ENCODE results near the gene PPFIA1. TPM values are rescaled to one million over a fixed set of nuclear protein-coding genes. Genes with fewer than 3 reads are reported as not detected.

Gene PPFIA1
- total RNA-seq, result 10 to 100 TPM; 29.5 to 30.9 TPM

DNA sequence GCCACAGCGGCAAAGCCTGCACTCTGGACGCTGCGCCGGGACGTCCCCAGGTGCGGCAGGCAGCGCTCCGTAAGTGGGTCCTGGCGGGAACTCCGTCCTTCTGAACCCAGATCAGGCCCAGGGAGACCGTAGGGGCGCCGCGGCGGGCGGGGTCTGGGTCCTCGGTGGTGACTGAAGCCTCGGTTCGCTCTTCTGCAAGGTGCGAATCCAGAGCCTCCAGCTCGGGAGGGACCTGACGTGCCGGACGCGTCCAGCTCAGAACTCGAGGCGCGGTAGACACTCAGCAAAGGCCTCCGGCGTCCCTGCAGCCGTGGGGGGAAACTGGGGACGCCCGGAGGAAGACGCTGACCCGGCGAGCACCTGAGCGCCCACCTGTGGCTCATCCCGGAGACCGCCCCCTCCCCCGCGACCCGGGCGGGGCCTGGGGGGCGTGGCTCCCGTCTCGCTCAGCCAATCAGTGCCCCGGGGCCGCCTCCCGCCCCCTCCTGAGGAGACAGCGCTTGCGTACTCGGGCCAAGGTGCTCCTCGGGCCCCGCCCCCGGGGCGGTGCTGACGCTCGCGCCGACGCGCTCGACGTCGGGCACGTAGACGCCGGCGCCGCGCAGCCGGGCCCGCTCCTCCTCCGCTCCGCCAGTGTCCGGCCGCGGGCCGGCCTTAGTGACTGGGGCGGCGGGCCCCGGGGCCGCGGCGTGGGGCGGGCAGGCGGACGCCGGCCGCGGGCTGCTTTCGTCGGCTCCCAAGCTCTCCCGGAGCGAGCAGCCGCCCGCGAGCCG lies at the start of gene PPFIA1:
Gene PPFIA1 (plus strand): TSS at position 587 of the 773 bp plus-strand sequence. CDS start 1,483 bp downstream, outside the sequence.
- Mint-ChIP-seq H3K4me1 (peaks cover 35% of the 10 kb centered on the region), H3K36me3 (peaks cover 11% of the 10 kb centered on the region), H3K4me3 (peak within 1 kb of the TSS; percentile 93), H3K27me3 (peaks cover 21% of the 10 kb centered on the region), H3K27ac (peak within 1 kb of the TSS; percentile 80), H3K9me3 (no peaks in the 10 kb centered on the region)
- peak; percentile 96 for DNase-seq

DNA sequence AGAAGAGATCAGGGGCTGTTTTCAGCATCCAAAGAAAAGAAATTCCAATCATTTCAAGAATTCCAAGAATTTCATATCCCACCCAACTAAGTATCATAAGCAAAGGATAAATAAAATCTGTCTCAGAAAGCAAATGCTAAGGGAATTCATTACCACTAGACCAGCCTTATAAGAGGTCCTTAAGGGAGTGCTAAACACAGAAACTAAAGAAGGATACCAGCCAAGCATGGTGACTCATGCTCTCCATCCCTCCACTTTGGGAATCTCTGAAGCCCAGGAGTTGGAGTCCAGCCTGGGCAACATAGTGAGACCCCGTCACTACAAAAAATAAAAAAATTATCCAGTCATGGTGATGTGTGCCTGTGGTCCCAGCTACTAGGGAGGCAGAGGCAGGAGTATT lies 49.6 kb upstream of the PPFIA1 start:
- Mint-ChIP-seq H3K4me3 (no peak overlapping the region), H3K27me3 (peaks cover 11% of the 10 kb centered on the region), H3K27ac (no peak overlapping the region), H3K36me3 (peaks cover 2% of the 10 kb centered on the region), H3K4me1 (no peaks in the 10 kb centered on the region), H3K9me3 (no peaks in the 10 kb centered on the region)
- no peak for DNase-seq

DNA sequence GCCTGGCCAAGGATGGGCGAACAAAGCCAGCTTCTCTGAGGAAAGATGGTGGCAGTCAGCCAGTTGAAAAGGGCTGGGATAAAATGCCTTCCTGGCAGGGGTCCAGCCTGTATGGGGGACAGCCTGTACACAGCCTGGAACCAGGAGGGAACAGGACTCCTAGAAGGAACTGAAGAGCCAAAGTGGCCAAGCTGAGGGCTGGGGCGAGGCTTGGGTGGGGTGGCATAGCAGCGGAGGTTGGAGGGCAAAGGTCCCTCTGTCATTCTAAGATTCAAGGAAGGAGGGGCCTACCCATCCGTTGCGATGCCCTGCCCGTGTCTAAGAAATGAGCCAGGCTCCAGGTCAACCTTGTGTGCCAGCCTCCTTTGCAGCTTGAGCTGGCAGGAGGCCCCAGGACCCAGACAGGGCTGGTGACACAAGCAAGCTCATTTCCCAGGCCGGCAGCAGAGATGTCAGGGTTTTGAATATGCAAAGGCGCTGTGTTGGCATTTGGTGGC lies 44.8 kb upstream of the PPFIA1 start:
- no peaks in the 10 kb centered on the region for H3K4me1 Mint-ChIP-seq
- H3K4me3 Mint-ChIP-seq, result no peak overlapping the region
- no peaks in the 10 kb centered on the region for H3K9me3 Mint-ChIP-seq
- no peaks in the 10 kb centered on the region for H3K36me3 Mint-ChIP-seq
- no peak overlapping the region for H3K27ac Mint-ChIP-seq
- no peaks in the 10 kb centered on the region for H3K27me3 Mint-ChIP-seq
- DNase-seq, result no peak

DNA sequence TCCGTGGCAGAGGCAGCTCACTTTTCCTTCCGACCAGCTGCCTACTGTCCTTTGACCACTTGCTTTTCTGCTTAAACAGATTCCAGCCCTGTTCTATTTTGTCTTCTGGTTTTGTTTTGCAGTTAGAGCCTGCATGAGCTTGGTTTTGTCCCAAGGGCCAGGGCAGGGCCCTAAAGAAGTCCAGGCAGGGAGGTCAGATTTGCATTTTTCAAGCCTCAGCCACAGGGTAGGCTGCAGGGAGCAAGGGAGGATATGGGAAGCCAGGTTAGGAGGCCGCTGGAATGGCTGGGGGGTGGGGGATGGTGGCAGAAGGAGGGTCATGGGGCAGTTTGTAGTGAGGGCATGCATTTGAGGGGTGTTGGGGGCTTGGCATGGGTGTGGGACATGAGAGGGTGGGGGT lies 44.3 kb upstream of the PPFIA1 start:
- no peaks in the 10 kb centered on the region for H3K4me1 Mint-ChIP-seq
- H3K4me3 Mint-ChIP-seq, result no peak overlapping the region
- H3K27me3 Mint-ChIP-seq, result no peaks in the 10 kb centered on the region
- DNase-seq, result no peak
- H3K27ac Mint-ChIP-seq, result no peak overlapping the region
- no peaks in the 10 kb centered on the region for H3K36me3 Mint-ChIP-seq
- no peaks in the 10 kb centered on the region for H3K9me3 Mint-ChIP-seq

DNA sequence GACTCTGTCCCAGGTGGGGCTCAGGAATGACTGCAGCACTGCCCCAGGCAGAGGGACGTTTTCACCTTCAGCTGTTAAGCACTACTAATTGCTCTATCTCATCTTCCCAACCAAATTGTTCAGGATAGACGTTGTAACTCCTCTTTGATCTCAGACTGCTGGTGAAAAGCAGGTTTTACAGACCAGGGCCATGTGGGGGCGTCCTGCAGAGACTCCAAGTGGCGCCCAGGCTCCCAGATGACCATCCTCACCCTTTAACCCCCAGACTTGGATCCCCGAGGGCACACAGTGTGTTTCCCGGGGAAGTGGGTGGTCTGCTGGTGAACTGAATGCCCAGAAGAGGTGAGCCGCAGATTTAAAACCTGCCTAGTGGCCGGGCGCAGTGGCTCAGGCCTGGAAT lies 43.5 kb upstream of the PPFIA1 start:
- DNase-seq, result no peak
- no peaks in the 10 kb centered on the region for H3K9me3 Mint-ChIP-seq
- no peak overlapping the region for H3K4me3 Mint-ChIP-seq
- H3K4me1 Mint-ChIP-seq, result no peaks in the 10 kb centered on the region
- no peaks in the 10 kb centered on the region for H3K27me3 Mint-ChIP-seq
- H3K27ac Mint-ChIP-seq, result no peak overlapping the region
- no peaks in the 10 kb centered on the region for H3K36me3 Mint-ChIP-seq

DNA sequence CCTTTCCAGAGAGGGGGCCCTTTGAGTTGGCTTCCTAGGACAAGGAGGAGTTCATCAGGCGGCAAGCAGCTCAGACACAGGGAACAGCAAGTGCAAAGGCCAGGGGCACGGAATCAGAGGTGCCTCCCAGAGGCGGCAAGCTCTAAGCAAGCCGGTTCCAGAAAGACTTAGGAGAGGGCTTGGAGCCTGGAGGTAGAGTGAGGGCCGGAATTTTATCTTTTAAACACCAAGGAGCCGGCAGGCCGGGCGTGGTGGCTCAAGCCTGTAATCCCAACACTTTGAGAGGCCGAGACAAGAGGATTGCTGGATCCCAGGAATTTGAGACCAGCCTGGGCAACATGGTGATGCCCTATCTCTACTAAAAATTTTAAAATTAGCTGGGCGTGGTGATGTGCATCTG lies 40.8 kb upstream of the PPFIA1 start:
- no peaks in the 10 kb centered on the region for H3K27me3 Mint-ChIP-seq

DNA sequence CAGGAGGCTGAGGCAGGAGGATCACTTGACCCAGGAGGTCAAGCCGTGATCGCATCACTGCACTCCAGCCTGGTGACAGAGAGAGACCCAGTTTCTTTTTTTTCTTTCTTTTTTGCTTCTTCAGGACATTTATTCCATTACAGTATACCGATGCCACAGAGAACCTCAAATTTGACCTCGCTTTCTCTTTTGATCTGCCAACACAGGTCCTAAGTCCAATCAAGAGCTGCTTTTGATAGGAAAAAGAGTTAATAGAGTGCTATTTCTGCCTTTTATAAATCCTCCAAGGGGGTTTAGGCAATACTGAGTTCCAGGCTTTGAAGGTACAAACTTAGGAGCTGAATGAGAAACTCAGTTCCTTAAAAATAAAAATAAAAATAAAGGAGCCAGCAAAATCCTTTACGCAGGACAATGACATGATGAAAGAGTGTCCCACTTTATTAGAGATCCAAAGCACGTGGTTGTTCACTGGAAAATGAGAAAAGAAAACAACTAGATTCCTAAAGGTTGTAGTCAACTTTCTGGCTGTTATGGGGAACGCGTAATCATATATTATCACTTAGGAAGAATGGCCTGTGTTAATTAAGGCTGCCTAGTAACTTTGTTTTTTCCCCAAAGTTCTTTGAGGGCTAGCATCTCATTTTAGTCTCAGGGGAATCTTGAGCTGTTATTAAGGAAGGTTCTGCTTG lies 40.2 kb upstream of the PPFIA1 start:
- DNase-seq, result no peak
- Mint-ChIP-seq H3K9me3 (no peaks in the 10 kb centered on the region), H3K27ac (no peak overlapping the region), H3K27me3 (no peaks in the 10 kb centered on the region), H3K4me3 (no peak overlapping the region), H3K4me1 (no peaks in the 10 kb centered on the region), H3K36me3 (no peaks in the 10 kb centered on the region)

More for the DNA sequence above, 40.8 kb upstream of the PPFIA1 start:
- H3K4me1 Mint-ChIP-seq, result no peaks in the 10 kb centered on the region
- no peak overlapping the region for H3K4me3 Mint-ChIP-seq
- no peaks in the 10 kb centered on the region for H3K9me3 Mint-ChIP-seq
- no peaks in the 10 kb centered on the region for H3K36me3 Mint-ChIP-seq
- DNase-seq, result no peak
- no peak overlapping the region for H3K27ac Mint-ChIP-seq

DNA sequence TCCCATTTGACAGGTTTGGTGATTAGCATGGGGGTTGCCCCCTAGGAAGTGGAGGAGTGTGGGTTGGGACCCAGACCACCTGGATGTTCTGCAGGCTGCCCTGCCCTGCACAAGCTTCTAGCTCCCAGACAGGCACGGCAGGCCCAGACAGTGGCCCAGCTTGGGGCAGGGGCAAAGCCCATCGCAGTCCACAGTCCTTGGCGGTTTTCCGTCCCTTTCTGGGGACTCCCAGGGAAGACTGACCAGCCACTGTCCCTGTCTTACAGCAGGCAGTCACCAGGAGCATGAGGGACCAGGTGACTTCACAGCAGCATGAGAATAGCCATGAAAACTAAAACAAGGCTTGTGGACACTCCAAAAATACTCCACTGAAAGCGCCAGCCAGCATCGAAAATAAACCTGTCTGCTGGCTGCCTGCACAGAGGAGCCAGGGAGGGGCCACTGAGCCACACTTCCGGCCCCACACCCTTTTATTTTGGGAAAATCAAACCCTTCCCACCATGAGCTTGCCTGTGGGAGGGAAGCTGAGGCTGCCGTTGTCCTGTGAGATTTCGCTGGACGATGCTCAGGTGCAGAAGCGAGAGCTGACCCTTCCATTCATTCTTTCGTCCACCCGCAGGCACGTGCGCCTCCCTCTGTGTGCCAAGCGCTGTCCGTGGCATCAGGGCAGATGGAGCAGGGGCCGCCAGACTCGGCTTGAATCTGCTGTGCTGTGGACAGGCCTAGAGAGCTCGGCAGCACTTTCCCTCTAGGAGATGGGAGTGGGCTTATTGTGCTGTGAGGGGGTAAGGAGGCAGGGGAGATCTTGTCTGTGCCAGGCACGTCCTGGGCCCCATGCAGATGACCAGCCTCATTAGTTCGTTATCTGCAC lies 39.4 kb upstream of the PPFIA1 start:
- Mint-ChIP-seq H3K9me3 (no peaks in the 10 kb centered on the region), H3K4me1 (no peaks in the 10 kb centered on the region), H3K4me3 (no peak overlapping the region), H3K27ac (no peak overlapping the region), H3K36me3 (no peaks in the 10 kb centered on the region), H3K27me3 (no peaks in the 10 kb centered on the region)
- DNase-seq, result no peak

DNA sequence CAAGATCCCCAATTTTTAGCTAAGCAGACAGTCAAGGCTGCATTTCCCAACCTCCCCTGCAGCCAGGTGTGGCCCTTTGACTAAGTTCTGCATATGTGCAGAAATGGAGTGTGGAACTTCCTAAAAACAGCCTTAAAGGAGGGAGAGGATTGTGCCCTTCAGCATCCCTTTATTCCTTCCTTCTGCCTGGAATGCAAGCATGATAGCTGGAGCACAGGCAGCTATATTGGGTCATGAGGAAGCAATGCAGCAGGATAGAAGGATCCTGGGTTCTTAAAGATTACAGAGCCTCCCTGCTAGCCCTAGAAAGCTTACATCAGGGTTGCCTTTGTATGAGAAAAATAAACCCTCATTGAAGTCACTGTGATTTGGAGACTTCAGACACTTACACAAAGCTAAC lies 37.5 kb upstream of the PPFIA1 start:
- DNase-seq, result no peak
- Mint-ChIP-seq H3K36me3 (no peaks in the 10 kb centered on the region), H3K27ac (no peak overlapping the region), H3K27me3 (no peaks in the 10 kb centered on the region), H3K4me3 (no peak overlapping the region), H3K9me3 (no peaks in the 10 kb centered on the region), H3K4me1 (no peaks in the 10 kb centered on the region)

DNA sequence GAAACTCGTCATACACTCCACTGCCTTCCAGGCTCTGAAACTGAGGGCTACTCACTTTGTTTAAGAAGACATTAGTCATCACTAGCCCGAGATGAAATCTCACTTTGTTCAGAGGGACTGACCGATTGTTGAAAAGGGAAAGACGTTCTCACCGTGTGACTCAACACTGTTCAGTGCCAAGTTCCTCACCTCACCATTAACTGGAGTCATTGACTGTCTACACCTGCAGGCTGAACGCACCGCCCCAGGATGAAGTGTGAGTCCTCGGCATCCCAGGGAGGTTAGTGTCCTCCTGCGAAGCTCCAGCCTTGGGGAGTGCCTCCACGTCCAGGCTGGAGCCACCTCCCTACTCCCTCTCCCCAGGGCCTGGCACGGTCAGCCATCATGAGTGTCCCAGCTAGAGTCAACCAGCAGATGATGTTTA lies 37.0 kb upstream of the PPFIA1 start:
- H3K9me3 Mint-ChIP-seq, result no peaks in the 10 kb centered on the region
- no peak for DNase-seq
- H3K4me1 Mint-ChIP-seq, result no peaks in the 10 kb centered on the region
- no peak overlapping the region for H3K27ac Mint-ChIP-seq
- H3K36me3 Mint-ChIP-seq, result no peaks in the 10 kb centered on the region
- no peak overlapping the region for H3K4me3 Mint-ChIP-seq
- no peaks in the 10 kb centered on the region for H3K27me3 Mint-ChIP-seq

DNA sequence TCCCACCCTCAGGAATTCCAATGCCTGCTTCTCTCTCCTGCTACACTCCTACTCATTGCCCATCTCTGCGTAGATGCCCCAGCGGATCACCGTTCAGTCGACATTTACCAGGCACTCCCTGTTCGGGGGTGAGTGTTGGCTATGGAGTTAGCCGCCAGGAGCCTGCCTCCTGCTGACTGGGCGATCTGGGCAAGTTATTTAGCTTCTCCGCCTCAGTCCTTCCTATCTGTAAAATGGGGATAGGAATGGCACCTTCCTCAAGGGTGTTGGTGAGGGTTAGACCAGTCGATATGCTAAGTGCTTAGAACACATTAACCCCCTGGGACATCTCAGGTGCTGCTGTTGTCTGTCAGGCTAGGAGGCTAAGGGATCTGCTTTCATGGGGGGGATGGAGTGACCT lies 36.5 kb upstream of the PPFIA1 start:
- Mint-ChIP-seq H3K4me3 (no peak overlapping the region), H3K27ac (no peak overlapping the region), H3K9me3 (no peaks in the 10 kb centered on the region), H3K4me1 (no peaks in the 10 kb centered on the region), H3K27me3 (no peaks in the 10 kb centered on the region), H3K36me3 (no peaks in the 10 kb centered on the region)
- DNase-seq, result no peak

DNA sequence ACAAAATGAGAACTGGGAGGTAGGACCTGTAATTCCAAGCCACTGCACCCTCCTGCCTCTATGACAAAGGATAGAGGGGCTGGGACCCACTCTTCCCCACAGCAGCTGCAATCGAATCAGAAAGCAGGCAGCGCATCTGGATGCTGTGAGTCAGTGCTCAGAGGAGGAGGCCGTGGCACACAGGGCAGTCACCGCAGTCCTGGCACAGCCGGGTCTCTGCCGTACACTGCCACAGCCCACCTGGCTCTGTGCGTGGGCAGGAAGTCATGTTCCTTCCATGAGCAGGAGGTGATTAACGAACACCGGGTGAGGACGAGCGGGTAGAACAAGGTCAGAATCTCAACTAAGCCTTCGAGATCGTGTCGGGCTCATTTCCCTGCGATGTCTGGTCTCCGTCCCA lies 30.2 kb upstream of the PPFIA1 start:
- Mint-ChIP-seq H3K4me3 (no peak overlapping the region), H3K36me3 (no peaks in the 10 kb centered on the region), H3K27ac (no peak overlapping the region), H3K4me1 (no peaks in the 10 kb centered on the region), H3K27me3 (peaks cover 5% of the 10 kb centered on the region), H3K9me3 (no peaks in the 10 kb centered on the region)
- DNase-seq, result no peak

DNA sequence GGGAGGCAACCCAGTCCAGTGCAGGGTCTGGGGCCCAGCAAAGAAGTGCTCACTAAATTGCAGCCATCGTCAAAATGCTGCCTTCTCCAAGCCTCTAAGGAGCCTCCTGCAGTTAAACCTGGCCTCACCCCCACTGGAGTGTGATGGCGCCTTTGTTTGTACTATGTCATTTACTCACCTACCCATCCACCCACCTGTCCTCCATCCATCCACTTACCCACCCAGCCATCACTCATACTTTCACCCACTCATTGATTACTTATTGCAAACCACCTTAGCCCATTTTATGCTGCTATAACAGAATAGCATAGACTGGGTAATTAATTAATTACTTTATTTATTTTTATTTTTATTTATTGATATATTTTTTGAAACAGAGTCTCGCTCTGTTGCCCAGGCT lies 28.8 kb upstream of the PPFIA1 start:
- DNase-seq, result no peak
- no peak overlapping the region for H3K4me3 Mint-ChIP-seq
- H3K4me1 Mint-ChIP-seq, result no peaks in the 10 kb centered on the region
- no peaks in the 10 kb centered on the region for H3K9me3 Mint-ChIP-seq
- no peak overlapping the region for H3K27ac Mint-ChIP-seq
- peaks cover 5% of the 10 kb centered on the region for H3K27me3 Mint-ChIP-seq
- H3K36me3 Mint-ChIP-seq, result no peaks in the 10 kb centered on the region

DNA sequence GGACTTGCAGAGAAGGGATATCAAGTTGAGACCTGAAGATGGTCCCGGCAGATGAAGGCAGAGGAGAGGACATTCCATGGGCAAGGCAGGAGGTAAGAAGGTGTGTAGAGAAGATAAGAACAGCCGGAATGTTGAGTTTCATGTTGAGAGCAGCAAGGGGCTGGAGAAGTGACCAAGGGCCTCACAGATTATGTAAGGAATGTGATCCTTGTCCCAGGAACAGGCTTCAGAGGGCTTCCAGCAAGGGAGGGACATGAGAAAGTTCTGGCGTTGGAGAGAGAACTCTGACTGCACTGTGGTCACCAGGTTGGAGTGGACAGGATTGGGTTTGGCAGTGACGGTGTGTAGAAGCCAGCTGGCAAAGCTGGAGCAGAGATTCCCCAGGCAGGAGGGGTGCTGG lies 27.6 kb upstream of the PPFIA1 start:
- H3K36me3 Mint-ChIP-seq, result no peaks in the 10 kb centered on the region

More for the DNA sequence above, 27.6 kb upstream of the PPFIA1 start:
- no peak for DNase-seq
- Mint-ChIP-seq H3K4me3 (no peak overlapping the region), H3K9me3 (peaks cover 1% of the 10 kb centered on the region), H3K27ac (no peak overlapping the region), H3K27me3 (peaks cover 5% of the 10 kb centered on the region), H3K4me1 (no peaks in the 10 kb centered on the region)
